GM23338 (cell line): Measurements from ENCODE around the gene PRKAG1. TPM values are rescaled to one million over a fixed set of nuclear protein-coding genes. Genes with fewer than 3 reads are reported as not detected.
A peak's percentile ranks its signal among the peaks of the same experiment; 100 is the strongest.

Experiments
- ATAC-seq: fragments of 200-7000 bp; cut with Tn5 transposase; 3 replicates; pipeline ENCODE4 v1.9.1; 2020
- DNase-seq: peaks from one replicate; pipeline ENCODE4 v3.0.0-alpha.2; 2015; ENCODE audit warnings: low spot score
- H2AFZ ChIP-seq: fragments of 200-600 bp; sonication (generic); 2 replicates; pipeline ENCODE4 v1.8.0; 2016; ENCODE audit warnings: antibody characterized with exemption, mild to moderate bottlenecking, moderate library complexity
- H3F3A ChIP-seq: fragments of 200-600 bp; sonication (generic); replicated peaks from 2 replicates; pipeline ENCODE4 v1.8.0; 2017; ENCODE audit warnings: antibody characterized with exemption, mixed run types, low read depth
- H3K27ac ChIP-seq: fragments of 200-600 bp; sonication (generic); 2 replicates; pipeline ENCODE4 v1.6.1; 2016; ENCODE audit warnings: low read depth
- H3K27me3 ChIP-seq: fragments of 200-600 bp; sonication (generic); 2 replicates; pipeline ENCODE4 v1.8.0; 2016; ENCODE audit warnings: mild to moderate bottlenecking, mixed run types, moderate library complexity; ENCODE audit not compliant: insufficient read depth
- H3K36me3 ChIP-seq: fragments of 200-600 bp; sonication (generic); 2 replicates; pipeline ENCODE4 v1.8.0; 2016; ENCODE audit warnings: mild to moderate bottlenecking; ENCODE audit not compliant: insufficient read depth
- H3K4me1 ChIP-seq: fragments of 200-600 bp; sonication (generic); 2 replicates; pipeline ENCODE4 v1.8.0; 2016; ENCODE audit warnings: mild to moderate bottlenecking, moderate library complexity; ENCODE audit not compliant: insufficient read depth
- H3K4me2 ChIP-seq: fragments of 200-600 bp; sonication (generic); 2 replicates; pipeline ENCODE4 v1.7.1; 2017; ENCODE audit warnings: mixed run types
- H3K4me3 ChIP-seq: fragments of 200-600 bp; sonication (generic); 2 replicates; pipeline ENCODE4 v1.6.1; 2016; ENCODE audit warnings: mixed run types
- H3K79me2 ChIP-seq: fragments of 200-600 bp; sonication (generic); replicated peaks from 2 replicates; pipeline ENCODE4 v1.8.0; 2017; ENCODE audit warnings: mild to moderate bottlenecking; ENCODE audit not compliant: insufficient read depth
- H3K9me2 ChIP-seq: fragments of 200-600 bp; sonication (generic); 2 replicates; pipeline ENCODE4 v1.8.0; 2017; ENCODE audit not compliant: insufficient read depth
- H4K20me1 ChIP-seq: fragments of 200-600 bp; sonication (generic); replicated peaks from 2 replicates; pipeline ENCODE4 v1.8.0; 2017; ENCODE audit warnings: mild to moderate bottlenecking; ENCODE audit not compliant: insufficient read depth
- H3K27ac Mint-ChIP-seq: 2 replicates; pipeline ENCODE4 v1.8.0; 2020; ENCODE audit warnings: inconsistent platforms, mild to moderate bottlenecking, moderate library complexity, mixed read lengths
- H3K27me3 Mint-ChIP-seq: 3 replicates; pipeline ENCODE4 v1.8.0; 2022; ENCODE audit warnings: low read depth, mild to moderate bottlenecking, moderate library complexity, mixed read lengths, inconsistent platforms; ENCODE audit not compliant: insufficient read depth, poor library complexity
- H3K36me3 Mint-ChIP-seq: 3 replicates; pipeline ENCODE4 v1.8.0; 2021; ENCODE audit warnings: low read depth, mild to moderate bottlenecking, inconsistent platforms, moderate library complexity, mixed read lengths
- H3K4me1 Mint-ChIP-seq: 3 replicates; pipeline ENCODE4 v1.8.0; 2020; ENCODE audit warnings: mild to moderate bottlenecking, inconsistent platforms, mixed read lengths
- H3K4me3 Mint-ChIP-seq: 3 replicates; pipeline ENCODE4 v1.8.0; 2021; ENCODE audit warnings: moderate library complexity, mild to moderate bottlenecking, inconsistent platforms, mixed read lengths
- H3K9me3 Mint-ChIP-seq: 3 replicates; pipeline ENCODE4 v1.8.0; 2020; ENCODE audit warnings: moderate library complexity, mild to moderate bottlenecking, inconsistent platforms, mixed read lengths
- CREB1 ChIP-seq: fragments of 250-450 bp; sonication (Bioruptor Pico); IDR thresholded peaks from 2 replicates; pipeline ENCODE4 v1.5.0; 2020; ENCODE audit warnings: low read depth, mild to moderate bottlenecking, moderate library complexity
- ETS1 ChIP-seq: IDR thresholded peaks from 2 replicates; pipeline ENCODE4 v1.6.1; 2016; ENCODE audit warnings: antibody characterized with exemption
- EZH2 ChIP-seq: fragments of 200-600 bp; sonication (generic); IDR thresholded peaks from one replicate; pipeline ENCODE4 v1.8.0; 2017; ENCODE audit warnings: antibody characterized with exemption, mild to moderate bottlenecking, low read depth; ENCODE audit not compliant: unreplicated experiment
- JUNB ChIP-seq: IDR thresholded peaks from one replicate; pipeline ENCODE4 v1.6.1; 2016; ENCODE audit warnings: antibody characterized with exemption; ENCODE audit not compliant: unreplicated experiment
- NANOG ChIP-seq: IDR thresholded peaks from 2 replicates; pipeline ENCODE4 v1.6.1; 2016; ENCODE audit warnings: antibody characterized with exemption, borderline replicate concordance
- POLR2AphosphoS5 ChIP-seq: IDR thresholded peaks from 2 replicates; pipeline ENCODE4 v1.6.1; 2016; ENCODE audit warnings: antibody characterized with exemption, low read depth
- STAT1 ChIP-seq: IDR thresholded peaks from one replicate; pipeline ENCODE4 v1.6.1; 2016; ENCODE audit warnings: antibody characterized with exemption; ENCODE audit not compliant: unreplicated experiment
- ZNF114 ChIP-seq: fragments of 250-450 bp; sonication (Bioruptor Pico); IDR thresholded peaks from 2 replicates; pipeline ENCODE4 v1.5.0; 2020; ENCODE audit warnings: mild to moderate bottlenecking, moderate library complexity
- ZNF462 ChIP-seq: fragments of 250-450 bp; sonication (Bioruptor Pico); IDR thresholded peaks from 2 replicates; pipeline ENCODE4 v1.5.0; 2020; ENCODE audit warnings: mild to moderate bottlenecking, moderate library complexity
- polyA plus RNA-seq: library from polyadenylated mRNA; unstranded; fragments of >200 nt; fragmentation: Nextera tagmentation; extraction: Ambion mirVana; gene quantifications from 2 replicates; pipeline ENCODE4 v1.2.1, GENCODE V29; 2016
- total RNA-seq: library from RNA; depleted of rRNA; stranded (reverse); fragments of >200 nt; shearing (Covaris generic); gene quantifications from 2 replicates; pipeline ENCODE4 v1.2.3, GENCODE V29; 2014
- TF ChIP-seq, protein P1 (sequence below), 2 experiments: fragments of 200-600 bp in 1 of 2; sonication (generic) in 1 of 2; conservative IDR thresholded peaks; 2 replicates each; pipeline versions ENCODE4 v1.5.1 to v1.6.1; 2016 to 2017; ENCODE audit warnings: antibody characterized with exemption in 2 of 2, low read depth in 2 of 2, mild to moderate bottlenecking in 2 of 2, moderate library complexity in 1 of 2

The PRKAG1 gene
- total and polyA plus RNA-seq, 2 experiments from 2014 or later = 19.9 to 35.4 TPM

DNA sequence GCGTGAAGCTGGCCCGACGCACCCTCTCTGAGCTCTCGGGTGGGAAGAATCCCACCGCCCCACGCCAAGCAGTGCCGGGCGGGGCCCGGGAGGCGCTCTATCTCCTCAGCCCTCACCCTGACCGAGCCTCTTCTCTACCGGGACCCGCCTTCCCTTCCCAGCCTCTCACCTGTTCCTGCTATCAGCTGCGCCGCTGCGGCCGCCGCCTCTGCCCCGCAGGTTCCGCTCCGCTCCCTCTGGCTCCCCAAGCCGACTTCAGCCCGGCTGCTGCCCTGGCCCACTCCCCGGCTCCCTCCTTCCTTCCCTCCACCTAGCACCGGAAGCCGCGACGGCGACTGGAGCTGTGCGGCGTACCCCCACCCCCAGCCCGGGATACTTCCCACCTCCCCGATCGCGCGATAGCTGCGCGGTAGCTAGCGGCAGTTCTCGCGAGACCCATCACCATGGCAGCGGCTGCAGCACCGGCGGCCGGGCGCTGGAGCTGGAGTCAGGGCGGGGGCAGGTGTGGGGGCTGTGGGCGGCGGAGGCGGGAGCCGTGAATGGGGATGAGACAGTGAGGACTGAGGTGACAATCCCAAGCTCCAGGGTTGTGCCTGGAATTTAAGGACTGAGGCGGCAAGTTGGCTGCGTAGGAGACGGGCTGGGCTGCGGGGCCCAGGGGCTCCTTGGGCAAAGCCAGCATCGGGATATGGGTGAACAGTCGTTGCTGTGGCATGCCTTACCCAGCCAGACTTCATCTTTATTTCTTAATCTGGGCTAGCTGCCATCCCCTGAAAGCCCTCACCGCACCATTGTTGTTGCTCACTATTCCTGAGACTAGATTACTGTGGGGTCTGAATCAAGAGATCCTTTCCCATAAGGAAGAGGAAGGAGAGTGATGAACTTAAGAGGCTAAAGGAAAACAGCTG lies 61.2 kb downstream of the PRKAG1 start, which contains the start of gene ARF3:
Gene ARF3 (minus strand): TSS at position 347 of the 908 bp plus-strand sequence. CDS start 16,392 bp downstream, outside the sequence.
- Mint-ChIP-seq H3K27ac (peak within 1 kb of the TSS; percentile 97), H3K9me3 (no peaks in the 10 kb centered on the region; the same call in 2 of the 3 replicates), H3K36me3 (peaks cover 31% of the 10 kb centered on the region), H3K4me1 (peaks cover 27% of the 10 kb centered on the region), H3K27me3 (peaks cover 17% of the 10 kb centered on the region), H3K4me3 (peak within 1 kb of the TSS; percentile 97)
- Histone ChIP-seq H3K27ac (peak within 1 kb of the TSS; percentile 92), H2AFZ (peak within 1 kb of the TSS; percentile 99), H3F3A (0 out of 2 replicates have a peak, but pooled peaks cover 2% of the 10 kb centered on the region), H3K27me3 (no peaks in the 10 kb centered on the region), H3K79me2 (peaks cover 44% of the 10 kb centered on the region), H4K20me1 (peaks cover 35% of the 10 kb centered on the region), H3K9me2 (no peaks in the 10 kb centered on the region), H3K4me3 (peak within 1 kb of the TSS; percentile 87), H3K36me3 (peaks cover 11% of the 10 kb centered on the region; the same call in 1 of the 2 replicates), H3K4me2 (peak within 1 kb of the TSS; percentile 88), H3K4me1 (peaks cover 15% of the 10 kb centered on the region)
- DNase-seq (peak; percentile 99), ATAC-seq (peak; percentile 89)
- TF ChIP-seq NANOG (no peak), ZNF462 (CRISPR knock-in tag) (no peak), JUNB (no peak), STAT1 (no peak), ZNF114 (no peak), CREB1 (CRISPR knock-in tag) (0 out of 2 replicates have a peak, but pooled peaks have one; percentile 28), POLR2AphosphoS5 (peak; percentile 80), EZH2 (no peak), ETS1 (peak; percentile 58)
- TF ChIP-seq, protein P1, sequence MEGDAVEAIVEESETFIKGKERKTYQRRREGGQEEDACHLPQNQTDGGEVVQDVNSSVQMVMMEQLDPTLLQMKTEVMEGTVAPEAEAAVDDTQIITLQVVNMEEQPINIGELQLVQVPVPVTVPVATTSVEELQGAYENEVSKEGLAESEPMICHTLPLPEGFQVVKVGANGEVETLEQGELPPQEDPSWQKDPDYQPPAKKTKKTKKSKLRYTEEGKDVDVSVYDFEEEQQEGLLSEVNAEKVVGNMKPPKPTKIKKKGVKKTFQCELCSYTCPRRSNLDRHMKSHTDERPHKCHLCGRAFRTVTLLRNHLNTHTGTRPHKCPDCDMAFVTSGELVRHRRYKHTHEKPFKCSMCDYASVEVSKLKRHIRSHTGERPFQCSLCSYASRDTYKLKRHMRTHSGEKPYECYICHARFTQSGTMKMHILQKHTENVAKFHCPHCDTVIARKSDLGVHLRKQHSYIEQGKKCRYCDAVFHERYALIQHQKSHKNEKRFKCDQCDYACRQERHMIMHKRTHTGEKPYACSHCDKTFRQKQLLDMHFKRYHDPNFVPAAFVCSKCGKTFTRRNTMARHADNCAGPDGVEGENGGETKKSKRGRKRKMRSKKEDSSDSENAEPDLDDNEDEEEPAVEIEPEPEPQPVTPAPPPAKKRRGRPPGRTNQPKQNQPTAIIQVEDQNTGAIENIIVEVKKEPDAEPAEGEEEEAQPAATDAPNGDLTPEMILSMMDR (conservative IDR thresholded peaks at IDR 0.05; ENCODE audit: low read depth in 2 of 2) = no peak
